ENCODE results near the gene GPR137B.

GPR137B gene

GRCh38 chr1:236131916-236132315 is 10.4 kb upstream of the GPR137B start:
- no peak overlapping the region for H3K27ac ChIP-seq (ENCODE audit: extremely low read depth, low read depth, low read length)
- CTCF ChIA-PET, result interaction anchor here (0.5 to 0.6 kb wide), 3 partner anchors 302 to 875 kb away, joined by 3 to 5 read pairs (median 4); no protein-coding TSS in a partner anchor
- POLR2A ChIA-PET, result no interaction called here
- H3K9me3 ChIP-seq (ENCODE audit: control insufficient read depth, insufficient read depth, low read depth, low read length), result no peaks in the 10 kb centered on the region
- no peak overlapping the region for H3K4me3 ChIP-seq (ENCODE audit: low read depth, low read length)
- H3K4me1 ChIP-seq (ENCODE audit: control insufficient read depth, insufficient read depth, low read length), result no peaks in the 10 kb centered on the region
- no peak for TF ChIP-seq ZNF521 (tag by site-specific recombination; IDR thresholded peaks at IDR 0.05)
- no peak for TF ChIP-seq ZNF747 (tag by site-specific recombination; IDR thresholded peaks at IDR 0.05)
- no peak for TF ChIP-seq ZNF48 (tag by site-specific recombination; IDR thresholded peaks at IDR 0.05)
- TF ChIP-seq ZNF398 (tag by site-specific recombination; IDR thresholded peaks at IDR 0.05), result no peak
- TF ChIP-seq ZNF114 (tag by site-specific recombination; IDR thresholded peaks at IDR 0.05), result no peak
- no peak for TF ChIP-seq ZNF76 (tag by site-specific recombination; IDR thresholded peaks at IDR 0.05; ENCODE audit: borderline replicate concordance, low read depth)
- TF ChIP-seq ZNF202 (tag by site-specific recombination; IDR thresholded peaks at IDR 0.05; ENCODE audit: borderline replicate concordance), result no peak
- no peak for TF ChIP-seq ZNF843 (tag by site-specific recombination; IDR thresholded peaks at IDR 0.05)
- no peak for TF ChIP-seq ZNF529 (tag by site-specific recombination; IDR thresholded peaks at IDR 0.05; ENCODE audit: insufficient replicate concordance)
- no peak for TF ChIP-seq ZBTB48 (tag by site-specific recombination; IDR thresholded peaks at IDR 0.05)
- TF ChIP-seq GFI1B (tag by site-specific recombination; IDR thresholded peaks at IDR 0.05), result no peak
- TF ChIP-seq ZNF2 (tag by site-specific recombination; IDR thresholded peaks at IDR 0.05), result no peak
- TF ChIP-seq ZBTB17 (tag by site-specific recombination; IDR thresholded peaks at IDR 0.05), result no peak
- no peak for TF ChIP-seq ZNF664 (tag by site-specific recombination; IDR thresholded peaks at IDR 0.05)
- TF ChIP-seq ZNF580 (tag by site-specific recombination; IDR thresholded peaks at IDR 0.05), result no peak
- no peak for TF ChIP-seq SCRT1 (tag by site-specific recombination; IDR thresholded peaks at IDR 0.05; ENCODE audit: borderline replicate concordance)
- TF ChIP-seq ZNF37A (tag by site-specific recombination; IDR thresholded peaks at IDR 0.05), result no peak
- no peaks in the 10 kb centered on the region for H3K36me3 ChIP-seq (ENCODE audit: control insufficient read depth in 2 of 2, insufficient read depth in 1 of 2, low read length in 2 of 2)

DNA sequence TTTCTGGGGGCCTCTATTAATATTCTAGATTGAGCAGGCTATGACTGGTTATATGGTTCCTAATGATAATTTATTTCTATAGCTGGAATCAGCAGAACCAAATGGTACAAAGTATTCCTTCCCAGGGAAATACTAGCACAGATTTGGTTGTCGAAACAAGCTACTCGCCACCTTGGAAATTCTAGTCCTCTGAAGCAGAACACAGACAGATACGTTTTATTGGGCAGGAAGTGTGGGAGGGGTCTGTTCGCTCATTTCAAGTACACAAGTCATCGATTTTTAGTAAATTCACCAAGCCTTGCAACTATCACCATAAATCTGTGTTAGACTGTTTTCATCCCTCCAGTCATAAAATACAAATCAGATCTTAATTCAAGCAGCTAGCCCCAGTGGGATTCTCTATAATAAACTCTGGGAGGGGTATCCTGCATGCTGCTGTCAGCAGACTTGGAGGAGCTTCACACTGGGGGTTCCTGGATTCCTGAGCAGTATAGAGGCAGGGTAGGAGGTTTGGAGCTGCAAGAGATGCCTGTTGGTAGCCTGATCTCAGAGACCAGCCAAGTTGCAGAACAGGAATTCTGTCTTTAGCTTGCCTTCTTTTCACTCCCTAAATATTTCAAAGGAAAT is 9.8 kb upstream of the GPR137B start:
- POLR2A ChIA-PET, result no interaction called here
- CTCF ChIA-PET, result interaction anchor here (0.5 to 0.7 kb wide), 6 partner anchors 270 to 1835 kb away, joined by 3 to 5 read pairs (median 4); no protein-coding TSS in a partner anchor
- H3K9me3 ChIP-seq (ENCODE audit: control insufficient read depth, insufficient read depth, low read depth, low read length), result no peaks in the 10 kb centered on the region
- no peaks in the 10 kb centered on the region for H3K36me3 ChIP-seq (ENCODE audit: control insufficient read depth in 2 of 2, insufficient read depth in 1 of 2, low read length in 2 of 2)
- no peaks in the 10 kb centered on the region for H3K4me1 ChIP-seq (ENCODE audit: control insufficient read depth, insufficient read depth, low read length)
- no peak overlapping the region for H3K27ac ChIP-seq (ENCODE audit: extremely low read depth, low read depth, low read length)
- peak; percentile 96 for TF ChIP-seq ZIC2 (tag by site-specific recombination; IDR thresholded peaks at IDR 0.05)
- TF ChIP-seq ZNF776 (tag by site-specific recombination; IDR thresholded peaks at IDR 0.05; ENCODE audit: borderline replicate concordance), result no peak
- H3K4me3 ChIP-seq (ENCODE audit: low read depth, low read length), result no peak overlapping the region

GRCh38 chr1:236133339-236133738 is 9.0 kb upstream of the GPR137B start:
- Histone ChIP-seq H3K4me3 (ENCODE audit: low read depth, low read length) (no peak overlapping the region), H3K36me3 (ENCODE audit: control insufficient read depth in 2 of 2, insufficient read depth in 1 of 2, low read length in 2 of 2) (no peaks in the 10 kb centered on the region), H3K4me1 (ENCODE audit: control insufficient read depth, insufficient read depth, low read length) (no peaks in the 10 kb centered on the region), H3K9me3 (ENCODE audit: control insufficient read depth, insufficient read depth, low read depth, low read length) (no peaks in the 10 kb centered on the region), H3K27ac (ENCODE audit: extremely low read depth, low read depth, low read length) (no peak overlapping the region)
- ChIA-PET POLR2A (no interaction called here), CTCF (no interaction called here)
- TF ChIP-seq ZNF138 (tag by site-specific recombination; IDR thresholded peaks at IDR 0.05; ENCODE audit: borderline replicate concordance), result no peak
- peak; percentile 26 for TF ChIP-seq ZBTB17 (tag by site-specific recombination; IDR thresholded peaks at IDR 0.05)
